Activated T-helper 1 cell treated with anti-CD3 and anti-CD28 coated beads, Interleukin-2, amount 50 U/mL, for 16 hours (primary cell): ENCODE measurements around the gene LARP1.
"Not testable (repeated sequence)": the region's sequence is repeated elsewhere in the genome, so short reads cannot be mapped to it uniquely, and the experiment has no call there.

ENCODE experiments used
- DNase-seq, 2 donors: peaks; one replicate each; pipeline ENCODE4 v3.0.0-alpha.2; 2020; ENCODE audit warnings: low read depth in 1 of 2, low spot score in 1 of 2

Gene LARP1

GRCh38 chr5:154734370-154735248 is 20.6 kb upstream of the LARP1 start:
- DNase-seq = no peak

GRCh38 chr5:154735362-154735761 is 19.8 kb upstream of the LARP1 start:
- DNase-seq = not testable (repeated sequence)

GRCh38 chr5:154736372-154736771 is 18.8 kb upstream of the LARP1 start:
- not testable (repeated sequence) for DNase-seq

- no peak for DNase-seq
Measured at GRCh38 chr5:154737667-154738320, 17.4 kb upstream of the LARP1 start.

- no peak for DNase-seq
Measured at GRCh38 chr5:154740483-154740882, 14.7 kb upstream of the LARP1 start.

GRCh38 chr5:154740957-154741356 is 14.2 kb upstream of the LARP1 start:
- DNase-seq = no peak

GRCh38 chr5:154741415-154741814 is 13.8 kb upstream of the LARP1 start:
- DNase-seq = no peak

GRCh38 chr5:154743812-154744211 is 11.4 kb upstream of the LARP1 start:
- DNase-seq = no peak

GRCh38 chr5:154745349-154745748 is 9.8 kb upstream of the LARP1 start:
- no peak for DNase-seq

GRCh38 chr5:154749491-154749890 is 5.7 kb upstream of the LARP1 start:
- DNase-seq = no peak

- DNase-seq = not testable (repeated sequence)
Measured at GRCh38 chr5:154750641-154751040, 4.5 kb upstream of the LARP1 start.

- no peak for DNase-seq
Measured at GRCh38 chr5:154751854-154752253, 3.3 kb upstream of the LARP1 start.

GRCh38 chr5:154753792-154754191 is 1.4 kb upstream of the LARP1 start:
- DNase-seq = no peak

GRCh38 chr5:154754460-154755360 is 467 bp upstream of the LARP1 start:
- DNase-seq = peak; percentile 98 to 99

GRCh38 chr5:154756009-154756867 is 1.1 kb downstream of the LARP1 start:
- DNase-seq = peak; percentile 12 to 23

- peak; percentile 7 to 24 for DNase-seq
Measured at GRCh38 chr5:154756868-154757813, 2.0 kb downstream of the LARP1 start.

GRCh38 chr5:154757814-154758406 is 2.7 kb downstream of the LARP1 start:
- peak in 1 of 2 donors; percentile 29 for DNase-seq

- DNase-seq = no peak
Measured at GRCh38 chr5:154758493-154758892, 3.3 kb downstream of the LARP1 start.

GRCh38 chr5:154758977-154759376 is 3.8 kb downstream of the LARP1 start:
- no peak for DNase-seq
